Measurements from ENCODE around the gene PRDM10. TPM values are rescaled to one million over a fixed set of nuclear protein-coding genes. Genes with fewer than 3 reads are reported as not detected.

The PRDM10 gene
- total RNA-seq, 1 experiment from 2014 or later, result 7.7 TPM

DNA sequence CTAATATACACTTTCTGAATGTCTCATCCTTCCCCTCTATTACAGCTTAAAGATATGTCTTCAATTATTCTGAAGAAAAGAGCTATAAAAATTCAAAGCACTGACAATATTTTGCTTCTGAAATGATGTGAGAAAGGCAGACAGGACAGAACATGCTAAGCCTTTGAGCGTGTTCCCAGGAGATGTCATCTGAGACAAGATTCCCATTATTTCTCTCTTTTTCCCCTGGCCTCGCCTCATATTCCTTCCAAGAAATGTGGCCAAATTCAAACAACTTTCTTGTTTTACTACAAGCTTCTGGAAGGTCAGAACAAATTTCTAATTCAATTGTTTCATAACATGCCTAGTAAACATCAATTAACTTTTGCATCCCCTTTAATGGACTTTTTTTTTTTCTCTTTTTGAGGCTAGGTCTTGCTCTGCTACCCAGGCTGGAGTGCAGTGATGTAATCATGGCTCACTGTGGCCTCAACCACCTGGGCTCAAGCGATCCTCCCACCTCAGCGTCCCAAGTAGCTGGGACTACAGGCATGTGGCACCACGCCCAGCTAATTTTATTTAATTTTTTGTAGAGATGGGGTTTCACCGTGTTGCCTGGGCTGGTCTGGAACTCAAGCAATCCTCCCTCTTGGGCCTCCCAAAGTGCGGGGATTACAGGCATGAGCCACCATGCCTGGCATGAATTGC is 70.1 kb downstream of the PRDM10 start:
- WGBS (ENCODE audit: extremely low coverage, insufficient read length, low lambda C conversion rate), result no CpG with 5 or more reads among the region's 7 CpGs
- Histone ChIP-seq H3K56ac (ENCODE audit: insufficient read length, low read depth, low read length) (no peak overlapping the region), H2BK5ac (ENCODE audit: insufficient read length, low read length) (no peak overlapping the region), H2BK20ac (ENCODE audit: low read depth, low read length, poor library complexity, severe bottlenecking) (no peak overlapping the region), H2AFZ (ENCODE audit: low read length) (no peak overlapping the region), H3K79me2 (ENCODE audit: insufficient read depth, low read length) (no peaks in the 10 kb centered on the region), H2BK15ac (ENCODE audit: low read depth, low read length) (no peak overlapping the region), H2BK12ac (ENCODE audit: insufficient read length, low read depth, low read length) (no peak overlapping the region), H3K18ac (ENCODE audit: insufficient read length, low read depth, low read length) (no peak overlapping the region), H3K79me1 (ENCODE audit: insufficient read depth, low read depth, low read length, poor library complexity, severe bottlenecking) (no peaks in the 10 kb centered on the region), H4K20me1 (ENCODE audit: control insufficient read depth, insufficient read depth, insufficient read length) (no peaks in the 10 kb centered on the region), H3K27ac (ENCODE audit: insufficient read length, low read depth, low read length) (no peak overlapping the region), H3K9me3 (ENCODE audit: control insufficient read depth, low read depth, low read length) (no peaks in the 10 kb centered on the region), H4K91ac (ENCODE audit: insufficient read length, low read depth, low read length) (no peak overlapping the region), H3T11ph (ENCODE audit: low read length) (no peak overlapping the region), H4K5ac (ENCODE audit: insufficient read length, low read depth, low read length) (no peak overlapping the region), H3K4ac (ENCODE audit: low read depth, low read length) (no peak overlapping the region), H3K9ac (ENCODE audit: extremely low read depth, insufficient read length, low read length) (no peak overlapping the region), H4K8ac (replicated peaks; ENCODE audit: insufficient read length, low read depth, low read length) (no peak overlapping the region), H2AK5ac (ENCODE audit: insufficient read length, low read length) (no peak overlapping the region), H3K23me2 (ENCODE audit: insufficient read length, low read depth, low read length, poor library complexity, severe bottlenecking) (no peaks in the 10 kb centered on the region), H3K27me3 (ENCODE audit: insufficient read depth, low read length) (no peaks in the 10 kb centered on the region), H2BK120ac (ENCODE audit: low read depth, low read length, poor library complexity, severe bottlenecking) (no peak overlapping the region), H3K14ac (ENCODE audit: insufficient read depth, low read length) (no peak overlapping the region), H3K4me1 (ENCODE audit: insufficient read depth, low read length) (peaks cover 5% of the 10 kb centered on the region; the same call in 1 of the 2 replicates), H3K23ac (ENCODE audit: insufficient read length, low read depth, low read length) (no peak overlapping the region), H3K4me2 (ENCODE audit: insufficient read depth, insufficient read length, low read length) (no peak overlapping the region)
- Mint-ChIP-seq H3K27me3 (ENCODE audit: low read depth) (no peaks in the 10 kb centered on the region), H3K27ac (peak overlapping the region in 2 of 3 experiments; percentile 16 to 93; a peak in 1 of 7 replicates), H3K4me3 (no peak overlapping the region), H3K4me1 (peaks cover 12 to 21% of the 10 kb centered on the region in 2 experiments), H3K36me3 (ENCODE audit: insufficient read depth in 1 of 3, low read depth in 3 of 3) (peaks cover 16 to 35% (median 24%) of the 10 kb centered on the region in 3 experiments), H3K9me3 (no peaks in the 10 kb centered on the region)
- no peak for DNase-seq
- TF ChIP-seq, protein P1, sequence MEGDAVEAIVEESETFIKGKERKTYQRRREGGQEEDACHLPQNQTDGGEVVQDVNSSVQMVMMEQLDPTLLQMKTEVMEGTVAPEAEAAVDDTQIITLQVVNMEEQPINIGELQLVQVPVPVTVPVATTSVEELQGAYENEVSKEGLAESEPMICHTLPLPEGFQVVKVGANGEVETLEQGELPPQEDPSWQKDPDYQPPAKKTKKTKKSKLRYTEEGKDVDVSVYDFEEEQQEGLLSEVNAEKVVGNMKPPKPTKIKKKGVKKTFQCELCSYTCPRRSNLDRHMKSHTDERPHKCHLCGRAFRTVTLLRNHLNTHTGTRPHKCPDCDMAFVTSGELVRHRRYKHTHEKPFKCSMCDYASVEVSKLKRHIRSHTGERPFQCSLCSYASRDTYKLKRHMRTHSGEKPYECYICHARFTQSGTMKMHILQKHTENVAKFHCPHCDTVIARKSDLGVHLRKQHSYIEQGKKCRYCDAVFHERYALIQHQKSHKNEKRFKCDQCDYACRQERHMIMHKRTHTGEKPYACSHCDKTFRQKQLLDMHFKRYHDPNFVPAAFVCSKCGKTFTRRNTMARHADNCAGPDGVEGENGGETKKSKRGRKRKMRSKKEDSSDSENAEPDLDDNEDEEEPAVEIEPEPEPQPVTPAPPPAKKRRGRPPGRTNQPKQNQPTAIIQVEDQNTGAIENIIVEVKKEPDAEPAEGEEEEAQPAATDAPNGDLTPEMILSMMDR (conservative IDR thresholded peaks at IDR 0.05), result no peak

Measured in H9 (cell line).